Stimulated activated CD4-positive, alpha-beta T cell treated with anti-CD3 and anti-CD28 coated beads, Interleukin-4, amount 100 ng/mL, for 24 hours (primary cell): ENCODE measurements around the gene GLRA2.
"Not testable (repeated sequence)": the region's sequence is repeated elsewhere in the genome, so short reads cannot be mapped to it uniquely, and the experiment has no call there.

Experiments
- DNase-seq: peaks from one replicate; pipeline ENCODE4 v3.0.0-alpha.2; 2020

GLRA2 gene

DNA sequence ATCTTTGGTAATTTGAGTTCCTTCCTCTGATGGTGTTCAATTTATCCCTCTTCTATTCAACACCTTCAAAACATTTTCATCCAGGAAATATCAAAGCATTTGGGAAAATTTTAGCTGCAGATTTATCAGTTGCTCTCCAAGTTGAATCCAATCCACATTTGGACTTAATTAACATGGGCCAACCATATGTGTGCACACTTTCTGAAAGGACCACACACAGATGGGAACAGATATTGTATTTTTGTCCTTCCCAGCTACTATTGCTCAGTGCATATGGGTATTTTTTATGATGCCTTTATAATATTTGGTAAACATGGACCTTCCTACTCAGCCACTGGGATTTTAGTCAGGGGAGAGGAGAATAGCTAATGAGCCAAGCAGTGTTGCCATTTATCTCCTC is 65.2 kb downstream of the GLRA2 start:
- DNase-seq = no peak

DNA sequence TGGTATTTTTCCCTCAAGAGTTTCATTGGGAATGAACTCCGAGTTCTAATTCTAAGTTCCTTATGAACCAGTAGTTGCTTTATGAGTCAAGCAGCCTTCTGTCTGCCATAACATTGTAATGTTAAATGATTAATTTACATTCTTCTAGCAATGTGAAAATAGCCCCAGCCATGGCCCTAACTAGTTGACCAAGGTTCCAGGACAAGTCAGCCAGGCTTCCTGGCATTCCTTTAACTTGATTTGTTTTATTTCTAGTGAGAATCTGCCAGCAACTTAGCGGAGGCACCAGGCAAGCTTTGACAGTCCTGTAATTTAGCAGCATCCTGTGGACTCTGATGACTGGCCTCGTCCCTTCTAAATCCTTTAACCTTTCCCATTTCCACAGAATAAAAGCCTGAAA is 69.0 kb downstream of the GLRA2 start:
- DNase-seq = no peak

DNA sequence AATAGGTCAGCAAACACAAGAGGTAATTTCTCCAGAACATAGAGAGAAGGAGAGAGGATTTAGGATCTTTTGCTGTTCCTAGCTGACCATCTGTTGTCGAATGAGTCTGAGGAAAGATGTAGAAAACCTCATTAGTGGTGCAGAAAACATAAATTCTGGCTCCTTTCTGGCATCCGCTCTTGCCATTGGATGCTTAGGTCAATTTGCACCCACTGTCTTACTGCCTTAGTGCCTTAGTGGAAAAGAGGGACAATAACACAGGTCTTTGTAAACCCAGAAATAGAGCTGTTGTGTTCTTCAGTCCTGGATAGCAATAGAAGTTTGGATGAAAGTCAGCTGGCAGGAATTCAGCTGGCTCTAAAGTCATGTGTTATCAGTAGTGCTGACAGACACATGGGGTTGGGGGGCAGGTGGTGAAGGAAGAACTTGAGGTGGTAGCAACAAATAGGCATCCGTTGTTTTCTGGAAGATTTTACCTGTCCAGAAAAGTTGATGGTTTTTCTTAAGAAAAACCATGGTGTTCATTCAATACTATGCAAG is 78.2 kb downstream of the GLRA2 start:
- DNase-seq = no peak

DNA sequence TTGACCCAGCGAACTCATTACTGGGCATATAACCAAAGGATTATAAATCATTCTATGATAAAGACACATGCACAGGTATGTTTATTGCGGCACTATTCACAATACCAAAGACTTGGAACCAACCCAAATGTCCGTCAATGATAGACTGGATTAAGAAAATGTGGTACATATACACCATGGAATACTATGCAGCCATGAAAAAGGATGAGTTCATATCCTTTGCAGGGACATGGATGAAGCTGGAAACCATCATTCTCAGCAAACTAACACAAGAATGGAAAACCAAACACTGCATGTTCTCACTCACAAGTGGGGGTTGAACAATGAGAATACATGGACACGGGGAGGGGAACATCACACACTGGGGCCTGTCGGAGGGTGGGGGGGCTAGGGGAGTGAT is 83.1 kb downstream of the GLRA2 start:
- not testable (repeated sequence) for DNase-seq

DNA sequence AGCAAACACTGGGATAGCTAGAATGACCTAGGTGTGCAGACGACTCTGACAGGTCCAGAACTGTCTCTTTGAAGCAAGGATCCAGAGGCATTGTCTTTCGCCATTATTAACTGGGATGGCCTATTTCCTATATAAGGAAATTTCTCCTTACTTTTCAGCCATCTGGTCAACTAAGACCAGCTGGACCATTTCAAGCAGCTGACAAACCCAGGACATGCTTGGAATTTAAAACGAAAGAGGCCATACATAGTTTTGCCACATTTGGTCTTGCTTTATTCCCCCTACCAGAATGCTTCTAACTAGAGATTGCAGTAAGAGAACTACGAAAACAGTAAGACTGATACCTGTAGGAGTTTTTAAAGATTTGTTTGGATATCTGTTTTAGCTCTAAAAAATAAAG is 87.0 kb downstream of the GLRA2 start:
- no peak for DNase-seq

DNA sequence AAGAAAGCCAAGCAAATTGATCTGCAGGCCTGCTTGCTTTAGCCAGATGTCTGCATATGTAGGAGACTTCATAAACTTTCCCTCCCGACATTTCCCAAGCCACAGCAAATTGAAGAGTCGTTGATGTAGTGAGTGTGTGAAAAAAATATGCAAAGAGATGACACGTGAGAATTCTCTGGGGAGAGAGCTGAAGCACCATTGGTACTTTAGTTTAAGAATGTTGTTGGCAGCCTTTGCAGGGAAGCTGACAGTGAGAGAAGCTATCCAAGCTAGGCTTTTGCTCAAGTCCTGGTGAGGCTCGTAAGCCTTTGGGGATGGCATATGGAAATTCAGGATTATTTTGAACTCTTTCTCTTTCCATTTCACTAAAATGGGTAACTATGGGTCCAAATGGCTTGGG is 87.5 kb downstream of the GLRA2 start:
- no peak for DNase-seq

DNA sequence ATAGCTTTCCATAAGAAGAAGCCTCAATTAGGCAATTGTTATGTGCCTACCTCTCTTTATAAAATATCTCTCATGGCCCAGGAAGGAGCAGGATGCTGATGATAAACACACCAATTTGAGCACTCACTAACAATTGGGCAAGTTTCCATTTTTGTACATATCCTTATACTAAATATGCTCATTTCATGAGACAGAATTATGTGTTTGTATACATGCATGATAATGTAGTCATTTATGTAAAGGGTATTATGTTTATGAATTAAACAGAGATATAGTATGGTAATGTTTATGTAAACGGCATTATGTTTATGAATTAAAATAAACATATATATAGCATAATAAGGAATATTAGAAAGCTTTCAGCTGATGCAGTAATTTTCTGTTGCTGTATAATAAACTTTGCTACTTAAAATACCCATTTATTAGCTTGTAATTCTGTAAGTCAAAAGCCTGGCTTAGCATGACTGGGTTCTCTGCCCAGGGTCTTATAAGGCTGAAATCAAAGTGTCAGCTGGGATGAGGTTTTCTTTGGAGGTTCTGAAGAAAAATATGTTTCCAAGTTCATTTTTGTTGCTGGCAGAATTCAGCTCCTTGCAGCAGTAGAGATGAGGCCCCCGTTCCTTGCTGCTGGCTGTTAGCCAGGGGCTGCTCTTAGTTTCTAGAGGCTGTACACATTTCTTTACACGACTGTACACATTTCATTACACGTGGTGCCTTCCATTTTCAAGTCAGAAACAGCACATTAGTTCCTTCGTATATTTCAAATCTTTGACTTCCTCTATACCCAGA is 89.0 kb downstream of the GLRA2 start:
- DNase-seq = no peak

DNA sequence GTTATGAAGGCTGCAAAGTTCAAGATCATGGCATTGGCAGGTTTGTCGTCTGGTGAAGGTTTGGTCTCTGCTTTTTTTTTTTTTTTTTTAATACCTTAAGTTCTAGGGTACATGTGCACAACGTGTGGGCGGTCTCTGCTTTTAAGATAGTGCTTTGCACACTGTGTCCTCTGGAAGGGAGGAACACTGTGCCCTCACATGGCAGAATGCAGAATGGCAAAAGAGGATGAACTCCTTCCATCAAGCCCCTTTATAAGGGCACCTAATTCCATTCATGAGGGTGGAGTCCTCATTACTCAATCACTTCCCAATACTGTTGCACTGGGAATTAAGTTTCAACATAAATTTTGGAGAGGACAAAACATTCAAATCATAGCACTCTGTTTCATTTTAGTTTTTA is 101.4 kb downstream of the GLRA2 start:
- no peak for DNase-seq

DNA sequence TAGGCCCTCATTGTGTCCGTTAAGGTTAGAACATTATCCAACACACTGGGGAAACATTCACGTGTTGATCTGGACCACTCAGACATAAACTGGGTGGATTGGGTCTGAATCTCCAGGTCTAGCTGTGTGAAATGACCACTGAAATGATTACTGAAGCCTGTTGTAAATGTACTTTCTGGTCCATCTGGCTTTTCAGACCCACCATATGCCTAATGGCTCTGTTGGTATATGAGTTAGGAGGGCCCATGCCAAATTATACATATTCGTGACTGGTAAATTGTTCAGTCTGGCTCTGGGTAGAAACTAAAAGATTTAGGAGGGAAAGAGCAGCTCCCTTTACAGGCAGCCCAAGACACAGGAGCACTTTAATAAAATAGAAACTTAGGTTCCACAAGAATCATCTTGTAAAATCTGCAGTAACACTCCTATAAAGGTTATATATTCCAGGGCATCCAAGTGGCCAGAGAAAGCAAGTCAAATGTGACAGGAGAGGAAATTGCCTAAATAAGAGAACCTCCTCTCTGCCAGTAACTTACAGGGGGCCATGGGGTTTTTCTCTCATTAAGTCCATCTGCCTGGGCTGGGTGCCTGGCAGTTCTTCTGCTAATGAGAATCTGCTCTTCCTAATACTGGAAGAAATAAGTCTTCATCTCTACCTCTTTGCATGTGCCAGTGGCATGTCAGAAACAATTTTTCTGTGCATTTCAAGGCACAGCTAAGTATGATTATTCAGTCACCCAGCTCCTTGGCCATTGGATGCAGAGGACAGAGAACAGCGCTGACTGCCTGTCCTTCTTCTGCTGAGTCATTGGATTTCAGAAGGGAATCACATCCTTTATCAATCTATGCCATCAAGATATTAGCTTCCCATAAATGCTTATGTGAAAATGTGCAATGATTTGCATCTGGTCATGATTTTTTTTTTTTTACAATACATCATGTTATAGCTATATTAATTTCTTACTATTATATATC is 112.6 kb downstream of the GLRA2 start:
- DNase-seq = no peak

DNA sequence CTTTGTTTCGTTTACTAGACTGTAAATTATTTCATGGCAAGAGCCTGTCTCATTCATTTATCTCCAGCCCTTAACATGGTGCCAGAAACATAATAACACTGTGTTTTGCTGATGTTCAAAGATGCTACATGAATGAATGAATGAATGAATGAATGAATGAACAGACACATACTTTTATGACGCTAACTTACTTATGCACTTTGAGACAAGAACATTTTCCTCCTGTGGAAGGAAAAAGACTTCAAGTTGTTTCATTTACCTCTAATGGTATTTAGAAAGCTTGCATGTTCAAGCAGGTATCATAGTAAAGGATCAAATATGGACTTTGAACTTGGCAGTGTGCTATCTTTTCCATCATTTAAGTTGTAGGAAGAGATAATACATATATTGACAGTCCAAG is 131.6 kb downstream of the GLRA2 start:
- no peak for DNase-seq

DNA sequence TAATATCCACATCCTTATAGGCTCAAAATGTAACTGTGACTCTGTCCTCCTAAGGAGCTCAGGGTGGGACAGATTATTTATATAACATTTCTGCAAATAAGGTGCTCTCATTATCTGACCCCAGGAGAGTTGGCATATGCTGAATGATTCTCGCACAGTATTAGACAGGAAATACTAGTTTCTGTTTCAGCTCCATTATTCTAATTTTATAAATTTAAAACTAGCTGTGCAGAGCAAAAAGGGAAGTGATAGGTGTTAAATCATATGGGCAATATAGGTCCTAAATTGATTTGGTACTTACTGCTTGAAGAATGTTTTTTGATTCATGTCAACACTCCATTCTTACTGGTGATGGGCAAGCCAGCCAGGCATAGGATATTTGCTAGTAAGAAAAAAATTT is 141.5 kb downstream of the GLRA2 start:
- no peak for DNase-seq

DNA sequence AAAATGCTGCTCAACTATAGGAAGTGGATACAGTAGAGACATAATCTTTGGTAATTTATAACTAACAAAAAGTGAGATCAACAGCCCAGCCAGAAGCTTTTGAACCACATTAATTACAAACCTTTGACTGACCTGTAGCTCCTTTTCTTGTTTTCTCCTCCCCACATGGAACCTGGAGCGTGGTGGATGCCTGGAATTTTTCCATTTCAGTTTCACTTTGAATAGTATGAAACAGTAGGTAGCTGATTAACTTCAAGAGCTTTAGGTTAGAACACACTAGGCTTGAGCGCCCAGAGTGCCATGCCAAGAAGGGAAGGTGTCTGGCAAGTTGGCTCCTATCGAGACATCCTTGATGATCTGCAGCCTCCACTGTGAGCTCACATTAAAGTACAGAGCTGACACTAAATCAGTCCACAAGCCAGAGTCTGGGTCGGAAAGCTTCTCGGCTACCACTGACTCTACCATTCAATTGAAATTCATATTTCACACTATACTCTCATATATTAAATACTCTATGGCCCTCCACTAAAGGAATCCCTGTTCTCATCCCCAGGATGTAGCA is 143.4 kb downstream of the GLRA2 start:
- no peak for DNase-seq

DNA sequence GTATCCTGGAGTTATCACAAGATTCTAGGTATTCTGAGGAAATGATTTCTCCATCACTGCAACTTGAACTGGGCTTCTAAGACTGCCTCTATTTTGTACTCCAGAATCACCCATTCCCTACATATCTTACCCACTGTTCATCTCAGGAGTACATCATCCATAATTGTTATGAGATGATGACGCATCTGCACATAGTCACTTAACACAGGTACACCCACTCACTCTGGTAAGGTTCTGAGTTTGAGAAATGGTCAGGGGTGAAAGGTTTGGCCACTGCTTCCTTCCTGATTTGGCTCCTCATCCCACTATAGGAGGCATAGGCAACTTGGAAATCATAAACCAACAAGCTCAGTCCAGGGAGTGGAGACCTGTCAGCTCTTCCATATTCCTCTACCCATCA is 143.9 kb downstream of the GLRA2 start:
- DNase-seq = no peak

DNA sequence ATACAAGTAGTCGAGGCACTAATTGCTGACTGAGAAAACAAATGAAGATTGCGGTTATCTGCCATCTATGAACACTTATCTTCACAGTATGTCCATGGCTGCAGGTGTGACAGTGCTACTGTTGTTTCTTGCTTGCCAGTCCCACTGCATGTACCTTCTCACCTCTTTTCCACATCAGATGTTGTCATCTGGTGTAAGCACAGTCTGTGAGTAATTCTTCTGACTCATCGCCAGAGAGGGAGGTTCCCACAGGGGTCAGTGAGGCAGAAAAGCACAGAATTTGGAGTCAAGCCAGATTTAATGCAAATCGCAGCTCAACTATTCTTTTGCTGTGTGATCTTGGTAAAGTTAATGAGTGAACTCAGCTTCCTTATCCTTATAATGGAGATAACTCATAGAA is 144.4 kb downstream of the GLRA2 start:
- peak; percentile 4 for DNase-seq

DNA sequence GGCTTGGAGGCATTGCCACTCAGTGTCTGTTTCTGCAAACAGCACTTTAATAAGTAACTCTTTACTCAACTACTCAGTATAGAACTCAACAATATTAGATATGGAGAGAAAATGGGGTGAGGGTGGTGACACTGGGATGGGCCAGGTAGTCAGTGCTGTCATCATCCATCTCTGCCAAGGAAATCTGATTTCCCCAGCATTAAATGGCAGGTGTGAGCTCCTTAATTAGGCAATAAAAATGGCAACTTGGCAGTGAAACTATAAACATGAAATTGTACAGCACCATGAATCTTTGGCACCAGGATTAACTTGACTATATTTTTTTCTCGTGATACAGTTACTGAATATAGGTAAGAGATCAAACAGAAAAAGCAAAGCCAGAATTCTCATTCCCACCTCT is 146.2 kb downstream of the GLRA2 start:
- DNase-seq = no peak

DNA sequence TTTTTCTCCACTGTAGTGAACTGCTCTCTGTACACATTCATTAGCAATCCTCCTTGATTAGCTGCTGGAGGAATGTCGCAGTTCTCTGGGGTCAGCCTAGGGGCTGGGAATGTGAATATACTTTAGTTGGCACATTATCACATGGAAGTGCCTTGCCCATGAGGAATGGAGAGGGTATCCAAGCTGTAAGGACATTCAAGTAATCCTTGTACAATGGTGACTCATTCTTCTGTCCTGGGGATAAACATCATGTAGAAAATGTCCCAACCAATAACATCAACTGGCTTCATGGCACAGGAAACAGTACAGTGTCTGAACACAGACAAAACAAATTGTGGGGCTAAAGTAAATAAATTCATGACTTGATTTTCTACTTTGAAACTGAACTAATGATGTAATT is 147.1 kb downstream of the GLRA2 start:
- DNase-seq = no peak

DNA sequence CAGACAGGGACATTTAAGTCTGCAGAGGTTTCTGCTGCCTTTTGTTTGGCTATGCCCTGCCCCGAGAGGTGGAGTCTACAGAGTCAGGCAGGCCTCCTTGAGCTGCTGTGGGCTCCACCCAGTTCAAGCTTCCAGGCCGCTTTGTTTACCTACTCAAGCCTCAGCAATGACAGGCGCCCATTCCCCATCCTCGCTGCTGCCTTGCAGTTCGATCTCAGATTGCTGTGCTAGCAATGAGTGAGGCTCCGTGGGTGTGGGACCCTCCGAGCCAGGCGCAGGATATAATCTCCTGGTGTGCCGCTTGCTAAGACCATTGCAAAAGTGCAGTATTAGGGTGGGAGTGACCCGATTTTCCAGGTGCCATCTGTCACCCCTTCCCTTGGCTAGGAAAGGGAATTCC is 159.0 kb downstream of the GLRA2 start:
- DNase-seq = not testable (repeated sequence)

DNA sequence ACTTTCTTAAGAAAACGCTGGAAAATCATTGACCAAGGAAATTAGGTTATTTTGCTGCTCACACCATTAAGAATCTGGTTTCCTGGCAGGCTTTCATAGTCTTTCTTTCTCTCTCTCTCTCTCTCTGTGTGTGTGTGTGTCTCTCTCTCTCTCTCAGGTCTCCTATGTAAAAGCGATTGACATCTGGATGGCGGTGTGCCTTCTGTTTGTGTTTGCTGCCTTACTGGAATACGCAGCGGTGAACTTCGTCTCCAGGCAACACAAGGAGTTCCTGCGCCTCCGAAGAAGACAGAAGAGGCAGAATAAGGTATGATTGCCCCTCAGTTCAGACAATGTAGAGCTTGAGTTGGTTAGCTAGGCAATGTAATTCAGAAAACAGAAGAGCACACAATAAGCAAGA is 161.2 kb downstream of the GLRA2 start:
- no peak for DNase-seq

DNA sequence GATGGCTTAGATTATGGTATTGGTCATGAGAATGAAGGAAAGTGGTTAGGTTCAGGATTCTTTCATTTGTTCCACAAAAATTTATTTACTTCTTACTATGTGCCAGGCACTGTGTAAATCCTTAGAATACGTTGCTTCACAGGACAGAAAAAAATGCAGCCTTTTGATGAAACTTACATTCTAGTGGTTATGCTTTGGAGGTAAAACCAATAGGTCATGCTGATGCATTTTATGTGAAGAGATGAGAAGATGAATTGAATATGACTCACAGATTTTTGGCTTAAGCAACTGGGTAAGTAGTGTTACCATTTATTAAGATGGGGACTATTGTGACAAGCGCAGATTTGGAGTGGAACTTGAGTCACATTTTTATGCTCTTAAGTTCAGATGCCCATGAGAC is 165.3 kb downstream of the GLRA2 start:
- DNase-seq = no peak

DNA sequence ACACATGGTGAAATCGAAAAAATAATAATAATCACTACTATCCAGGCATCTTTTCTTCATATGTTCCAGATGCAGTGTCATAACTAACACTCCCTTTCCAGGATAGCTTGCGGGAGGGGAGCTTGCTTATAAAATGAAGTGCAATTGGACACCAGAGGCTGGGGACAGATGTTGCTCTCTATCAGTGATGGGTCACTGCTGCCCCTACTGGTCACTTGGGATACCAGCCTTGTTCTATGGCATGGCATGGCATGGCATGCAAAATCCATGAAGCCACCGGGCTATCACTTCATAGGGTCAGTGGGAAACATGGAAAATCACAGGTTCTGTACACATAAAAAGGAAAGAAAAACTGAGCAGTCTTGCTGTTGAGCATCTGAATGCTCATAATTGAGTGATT is 168.1 kb downstream of the GLRA2 start:
- DNase-seq = peak; percentile 10

DNA sequence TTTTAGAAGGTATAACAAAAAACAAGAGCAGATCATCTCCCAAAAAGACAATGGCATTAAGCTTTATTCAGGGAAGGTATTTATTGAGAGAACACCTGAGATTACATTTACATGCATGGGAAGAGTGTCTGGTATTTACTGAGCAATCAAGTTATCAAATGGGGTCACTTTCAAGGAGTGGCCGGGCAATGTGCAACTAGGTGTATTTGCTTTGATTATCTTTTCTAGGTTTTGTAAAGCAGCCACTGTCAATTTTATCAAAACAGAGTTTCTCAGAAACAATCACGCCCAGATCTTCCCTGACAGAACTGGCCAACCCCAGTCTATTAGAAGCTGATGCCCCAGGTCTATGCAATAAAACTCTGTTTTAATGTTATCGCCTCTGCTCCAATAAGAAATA is 169.5 kb downstream of the GLRA2 start:
- DNase-seq = no peak

DNA sequence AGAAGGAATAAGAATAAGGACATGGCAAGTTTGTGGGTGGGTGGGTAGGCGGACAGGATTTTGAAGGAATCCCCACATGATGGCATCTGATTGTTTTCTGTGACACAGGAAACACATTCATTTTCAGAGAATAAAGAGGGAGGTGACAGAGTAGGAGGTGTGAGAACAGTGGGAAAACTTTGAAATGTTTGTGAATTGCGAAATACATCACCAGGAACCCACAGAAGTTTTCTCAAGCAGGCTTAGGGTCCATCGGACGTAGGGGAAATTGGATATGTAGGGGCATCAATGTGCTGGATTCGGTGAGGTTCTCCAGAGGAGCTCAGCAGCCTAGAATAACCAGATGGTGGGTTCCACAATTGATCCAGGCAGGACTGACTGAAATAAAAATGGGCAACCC is 171.6 kb downstream of the GLRA2 start:
- DNase-seq = no peak

DNA sequence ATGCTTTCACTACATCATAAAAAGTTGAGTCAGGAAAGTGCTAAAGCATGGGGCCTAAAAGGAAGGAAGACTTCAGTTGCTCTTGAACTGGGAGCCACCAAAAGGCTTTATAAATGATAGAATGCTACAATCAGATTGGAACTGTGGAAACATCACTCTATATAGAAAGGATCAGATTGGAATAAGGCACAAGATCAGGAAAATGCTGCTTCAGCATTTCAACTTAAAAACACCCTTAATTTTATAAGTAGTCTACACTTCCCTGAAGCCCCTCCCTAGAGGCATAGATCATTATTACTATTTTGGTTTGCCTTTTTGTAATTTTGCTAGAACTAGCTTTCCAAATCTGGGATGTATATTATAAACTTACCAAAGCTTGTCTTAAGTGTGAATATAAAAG is 172.8 kb downstream of the GLRA2 start:
- no peak for DNase-seq

DNA sequence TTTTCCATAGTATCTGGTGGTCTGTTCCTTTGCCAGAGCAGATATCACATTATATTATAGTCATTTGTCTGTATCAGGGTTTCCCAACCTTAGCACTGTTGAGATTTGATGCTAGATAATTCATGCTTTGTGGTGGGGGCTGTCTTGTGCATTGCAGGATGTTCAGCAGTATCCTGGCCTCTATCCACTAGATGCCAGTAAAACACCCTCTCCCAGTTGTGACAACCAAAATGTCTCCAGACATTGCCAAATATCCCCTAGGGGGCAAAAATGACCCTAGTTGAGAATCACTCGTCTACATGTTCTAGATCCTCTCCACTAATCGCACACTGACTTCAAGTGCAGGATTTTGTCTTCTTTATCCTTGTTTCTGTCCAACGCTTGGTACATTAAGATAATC is 182.8 kb downstream of the GLRA2 start:
- DNase-seq = no peak
